HG02973 (cell line): ENCODE measurements around the gene FRRS1L.
"Not testable (repeated sequence)": the region's sequence is repeated elsewhere in the genome, so short reads cannot be mapped to it uniquely, and the experiment has no call there.

ENCODE experiments used
- ATAC-seq: cut with Tn5 transposase; IDR thresholded peaks from one replicate; pipeline ENCODE4 v1.9.1; 2021; ENCODE audit warnings: moderate library complexity; ENCODE audit not compliant: unreplicated experiment

The FRRS1L gene

GRCh38 chr9:109134167-109134578 is 32.9 kb downstream of the FRRS1L start:
- no peak for ATAC-seq

- no peak for ATAC-seq
These were observed 33.5 kb downstream of the FRRS1L start for GRCh38 chr9:109133533-109133932.

GRCh38 chr9:109132567-109133021 is 34.5 kb downstream of the FRRS1L start:
- ATAC-seq: no peak

- no peak for ATAC-seq
These were observed 37.4 kb downstream of the FRRS1L start for GRCh38 chr9:109129470-109130197.

GRCh38 chr9:109126671-109127070 is 40.4 kb downstream of the FRRS1L start:
- ATAC-seq: not testable (repeated sequence)

- no peak for ATAC-seq
These were observed 42.9 kb downstream of the FRRS1L start for GRCh38 chr9:109124121-109124520.

GRCh38 chr9:109122726-109123621 is 44.1 kb downstream of the FRRS1L start:
- ATAC-seq: peak; percentile 32

- ATAC-seq: no peak
These were observed 45.7 kb downstream of the FRRS1L start for GRCh38 chr9:109121232-109121796.

GRCh38 chr9:109120204-109120789 is 46.8 kb downstream of the FRRS1L start:
- ATAC-seq: no peak

GRCh38 chr9:109119439-109120203 is 47.4 kb downstream of the FRRS1L start, which contains the start of gene TMEM245:
TSS of gene TMEM245 (minus strand) at chr9:109119947. CDS start at chr9:109119913, 34 bp downstream.
- ATAC-seq: peak; percentile 90

- ATAC-seq: no peak
These were observed 48.1 kb downstream of the FRRS1L start for GRCh38 chr9:109118808-109119438.

GRCh38 chr9:109117856-109118807 is 48.9 kb downstream of the FRRS1L start:
- no peak for ATAC-seq

GRCh38 chr9:109115931-109116526 is 51.0 kb downstream of the FRRS1L start:
- no peak for ATAC-seq

GRCh38 chr9:109114670-109115069 is 52.4 kb downstream of the FRRS1L start:
- no peak for ATAC-seq

GRCh38 chr9:109113892-109114609 is 53.0 kb downstream of the FRRS1L start:
- no peak for ATAC-seq

GRCh38 chr9:109113254-109113653 is 53.8 kb downstream of the FRRS1L start:
- ATAC-seq: no peak

- peak; percentile 88 for ATAC-seq
These were observed 56.6 kb downstream of the FRRS1L start for GRCh38 chr9:109110329-109111021.
